Ishikawa (cell line): ENCODE measurements around the gene METTL23.

Experiments
- CEBPB ChIP-seq: IDR thresholded peaks from 2 replicates; pipeline ENCODE4 v1.6.1; 2012
- CREB1 ChIP-seq: IDR thresholded peaks from 2 replicates; pipeline ENCODE4 v1.6.1; 2012; ENCODE audit warnings: low read depth
- EGR1 ChIP-seq: IDR thresholded peaks from 2 replicates; pipeline ENCODE4 v1.6.1; 2012
- EP300 ChIP-seq: IDR thresholded peaks from 2 replicates; pipeline ENCODE4 v1.6.1; 2012; ENCODE audit warnings: borderline replicate concordance
- FOXM1 ChIP-seq: IDR thresholded peaks from 2 replicates; pipeline ENCODE4 v1.6.1; 2012; ENCODE audit warnings: low read depth, borderline replicate concordance
- MAX ChIP-seq: IDR thresholded peaks from 2 replicates; pipeline ENCODE4 v1.6.1; 2012
- NFIC ChIP-seq: IDR thresholded peaks from 2 replicates; pipeline ENCODE4 v1.6.1; 2012
- RAD21 ChIP-seq: IDR thresholded peaks from 2 replicates; pipeline ENCODE4 v1.6.1; 2012; ENCODE audit warnings: low read depth
- TAF1 ChIP-seq: IDR thresholded peaks from 2 replicates; pipeline ENCODE4 v1.6.1; 2012; ENCODE audit warnings: low read depth, mild to moderate bottlenecking
- TCF12 ChIP-seq: IDR thresholded peaks from 2 replicates; pipeline ENCODE4 v1.6.1; 2012; ENCODE audit warnings: low read depth
- TEAD4 ChIP-seq: IDR thresholded peaks from 2 replicates; pipeline ENCODE4 v1.6.1; 2012
- USF1 ChIP-seq: IDR thresholded peaks from 2 replicates; pipeline ENCODE4 v1.6.1; 2012
- YY1 ChIP-seq: IDR thresholded peaks from 2 replicates; pipeline ENCODE4 v1.6.1; 2012; ENCODE audit warnings: low read depth
- ZBTB7A ChIP-seq: IDR thresholded peaks from 2 replicates; pipeline ENCODE4 v1.6.1; 2012; ENCODE audit warnings: low read depth
- TF ChIP-seq, protein P1 (sequence below): IDR thresholded peaks from 2 replicates; pipeline ENCODE4 v1.6.1; 2012; ENCODE audit warnings: low read depth, mild to moderate bottlenecking

Gene METTL23

DNA sequence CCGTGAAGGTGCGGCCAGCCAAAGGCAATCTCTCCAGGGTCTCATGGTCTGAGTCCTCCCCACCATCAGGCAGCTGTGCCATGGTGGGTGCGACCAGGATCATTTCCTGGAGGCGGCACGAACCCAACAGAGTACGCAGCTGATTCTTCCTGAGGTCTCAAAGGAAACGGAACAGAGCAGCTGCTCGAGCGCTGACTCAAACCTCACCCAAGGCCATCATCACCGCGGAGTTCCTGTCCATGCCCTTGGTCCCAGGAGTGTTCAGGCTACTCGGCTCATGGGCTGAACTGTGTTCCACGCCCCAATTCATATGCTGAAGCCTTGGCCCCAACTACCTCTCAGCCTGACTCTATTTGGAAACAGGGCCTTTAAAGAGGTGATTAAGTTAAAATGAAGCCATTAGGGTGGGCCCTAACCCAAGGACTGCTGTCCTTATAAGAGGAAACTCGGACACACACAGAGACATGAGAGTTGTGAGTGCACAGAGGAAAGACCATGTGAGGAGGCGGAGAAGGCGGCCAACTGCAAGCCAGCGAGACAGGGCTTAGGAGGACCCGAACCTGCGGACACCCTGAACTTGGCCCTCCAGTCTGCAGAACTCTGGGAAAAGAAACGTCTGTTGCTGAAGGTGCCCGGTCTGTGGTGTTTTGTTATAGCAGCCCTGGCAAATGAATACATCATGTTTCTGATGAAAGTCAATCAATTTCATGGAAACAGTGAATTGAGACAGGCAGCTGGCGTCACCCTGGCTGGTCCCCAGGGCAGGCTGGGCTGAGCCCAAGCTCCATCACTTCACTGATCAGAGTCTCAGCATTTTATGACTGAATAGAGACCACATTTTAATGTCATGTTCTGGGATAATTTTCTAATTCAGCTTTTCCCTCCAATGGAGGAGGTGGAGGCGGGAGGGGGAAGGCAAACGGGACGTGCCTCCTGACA is 29.6 kb upstream of the METTL23 start:
- TF ChIP-seq CEBPB (no peak), CREB1 (no peak), TAF1 (no peak), RAD21 (no peak), ZBTB7A (no peak), EP300 (no peak), USF1 (no peak), TCF12 (no peak), EGR1 (no peak), MAX (no peak), YY1 (no peak), NFIC (no peak), TEAD4 (no peak), FOXM1 (no peak)
- TF ChIP-seq, protein P1, sequence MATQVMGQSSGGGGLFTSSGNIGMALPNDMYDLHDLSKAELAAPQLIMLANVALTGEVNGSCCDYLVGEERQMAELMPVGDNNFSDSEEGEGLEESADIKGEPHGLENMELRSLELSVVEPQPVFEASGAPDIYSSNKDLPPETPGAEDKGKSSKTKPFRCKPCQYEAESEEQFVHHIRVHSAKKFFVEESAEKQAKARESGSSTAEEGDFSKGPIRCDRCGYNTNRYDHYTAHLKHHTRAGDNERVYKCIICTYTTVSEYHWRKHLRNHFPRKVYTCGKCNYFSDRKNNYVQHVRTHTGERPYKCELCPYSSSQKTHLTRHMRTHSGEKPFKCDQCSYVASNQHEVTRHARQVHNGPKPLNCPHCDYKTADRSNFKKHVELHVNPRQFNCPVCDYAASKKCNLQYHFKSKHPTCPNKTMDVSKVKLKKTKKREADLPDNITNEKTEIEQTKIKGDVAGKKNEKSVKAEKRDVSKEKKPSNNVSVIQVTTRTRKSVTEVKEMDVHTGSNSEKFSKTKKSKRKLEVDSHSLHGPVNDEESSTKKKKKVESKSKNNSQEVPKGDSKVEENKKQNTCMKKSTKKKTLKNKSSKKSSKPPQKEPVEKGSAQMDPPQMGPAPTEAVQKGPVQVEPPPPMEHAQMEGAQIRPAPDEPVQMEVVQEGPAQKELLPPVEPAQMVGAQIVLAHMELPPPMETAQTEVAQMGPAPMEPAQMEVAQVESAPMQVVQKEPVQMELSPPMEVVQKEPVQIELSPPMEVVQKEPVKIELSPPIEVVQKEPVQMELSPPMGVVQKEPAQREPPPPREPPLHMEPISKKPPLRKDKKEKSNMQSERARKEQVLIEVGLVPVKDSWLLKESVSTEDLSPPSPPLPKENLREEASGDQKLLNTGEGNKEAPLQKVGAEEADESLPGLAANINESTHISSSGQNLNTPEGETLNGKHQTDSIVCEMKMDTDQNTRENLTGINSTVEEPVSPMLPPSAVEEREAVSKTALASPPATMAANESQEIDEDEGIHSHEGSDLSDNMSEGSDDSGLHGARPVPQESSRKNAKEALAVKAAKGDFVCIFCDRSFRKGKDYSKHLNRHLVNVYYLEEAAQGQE: no peak

DNA sequence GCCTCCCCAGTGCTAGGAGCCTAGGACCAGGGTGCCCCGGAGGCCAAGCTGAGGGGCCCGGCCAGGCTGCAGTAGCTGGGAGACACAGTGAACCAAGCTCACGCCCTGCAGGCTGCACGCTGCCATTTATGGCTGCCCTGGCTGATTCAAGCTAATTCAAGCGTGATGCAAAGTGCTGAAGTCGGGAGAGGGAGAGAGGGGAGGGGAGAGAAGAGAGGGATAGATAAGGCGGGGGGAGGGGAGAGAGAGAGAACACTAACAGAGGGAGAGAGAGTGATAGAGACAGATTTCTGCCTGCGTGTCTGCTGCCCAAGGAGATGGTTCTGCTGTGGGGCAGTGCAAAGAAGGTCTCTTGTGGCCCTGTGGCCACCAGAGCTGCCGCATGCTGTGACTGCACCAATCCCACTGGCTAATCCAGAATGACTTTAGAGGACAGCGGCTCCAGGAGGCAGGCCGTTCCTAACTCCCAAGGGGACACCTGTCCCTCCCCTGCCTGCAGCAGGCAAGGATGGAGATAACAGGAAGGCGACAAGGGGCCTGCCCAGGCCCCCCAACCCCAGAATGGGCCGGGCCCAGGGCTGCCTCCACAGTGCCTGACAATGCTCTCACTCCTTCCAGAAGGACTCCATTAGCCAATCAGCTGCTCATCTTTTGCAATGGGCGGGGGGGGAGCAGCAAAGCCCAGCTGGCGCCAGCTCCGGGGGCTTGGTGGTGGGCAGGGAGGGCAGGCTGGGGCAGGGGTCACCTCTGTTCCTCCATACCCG is 28.8 kb upstream of the METTL23 start:
- TF ChIP-seq EGR1 (no peak), NFIC (no peak), FOXM1 (no peak), TAF1 (no peak), EP300 (no peak), TCF12 (no peak), MAX (no peak), YY1 (no peak), ZBTB7A (no peak), RAD21 (no peak), CEBPB (no peak), CREB1 (no peak), USF1 (no peak), TEAD4 (no peak)
- TF ChIP-seq, protein P1: no peak

DNA sequence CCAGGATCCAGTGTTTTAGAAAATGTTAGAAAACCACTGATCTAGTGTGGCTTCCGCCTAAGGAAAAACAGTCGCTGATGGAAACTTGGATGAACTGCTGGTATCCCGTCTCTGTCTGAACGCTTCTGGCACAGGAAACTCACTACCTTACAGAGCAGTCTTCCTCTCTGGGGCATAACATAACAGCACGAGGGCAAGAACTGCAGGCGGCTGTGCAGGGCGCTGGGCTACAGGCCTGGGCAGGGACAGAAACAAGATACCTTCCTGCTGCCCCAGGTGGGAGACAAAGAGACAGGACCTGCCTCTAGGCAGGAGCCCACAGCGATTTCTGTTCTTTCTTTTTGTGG is 26.4 kb upstream of the METTL23 start:
- TF ChIP-seq CEBPB: no peak
- TF ChIP-seq TEAD4: no peak
- TF ChIP-seq CREB1: no peak
- no peak for TF ChIP-seq FOXM1
- TF ChIP-seq RAD21: no peak
- no peak for TF ChIP-seq USF1
- no peak for TF ChIP-seq MAX
- no peak for TF ChIP-seq YY1
- no peak for TF ChIP-seq NFIC
- TF ChIP-seq TCF12: no peak
- TF ChIP-seq, protein P1: no peak
- TF ChIP-seq EGR1: no peak
- no peak for TF ChIP-seq ZBTB7A
- TF ChIP-seq EP300: no peak
- TF ChIP-seq TAF1: no peak
